ENCODE data around the gene KDM3B.

KDM3B gene

DNA sequence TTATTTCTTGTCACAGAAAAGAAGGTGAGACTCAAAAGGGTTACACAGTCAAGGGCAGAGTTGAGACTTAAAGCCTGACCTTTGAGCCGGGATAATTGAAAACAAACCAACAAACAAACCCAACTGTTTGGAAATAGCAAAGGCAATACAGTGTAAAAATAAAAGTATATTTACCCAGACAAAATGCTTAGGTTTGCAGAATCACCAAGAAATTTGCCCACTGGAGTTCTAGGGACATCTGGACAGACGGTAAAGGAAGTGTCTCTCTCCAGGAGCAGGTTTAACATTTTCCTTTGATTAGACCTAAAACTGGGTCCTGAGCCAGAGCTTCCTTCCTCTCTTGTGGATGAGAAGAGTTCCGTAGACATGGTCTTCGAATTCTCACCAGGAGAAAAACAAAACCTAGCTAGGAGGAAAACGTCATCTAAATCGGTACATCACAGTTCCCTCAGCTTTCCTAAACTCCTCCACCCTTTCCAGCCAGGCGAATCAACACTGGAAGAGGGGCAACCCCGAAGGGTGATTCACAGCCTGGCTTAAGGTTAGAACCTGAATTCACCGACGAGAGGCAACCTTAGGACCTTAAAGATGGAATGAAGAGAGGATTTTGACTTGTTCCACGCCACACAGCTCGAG lies 21.6 kb upstream of the KDM3B start:
- DNase-seq, result no peak
- H3K36me3 ChIP-seq, result no peaks in the 10 kb centered on the region
- no peaks in the 10 kb centered on the region for H3K4me1 ChIP-seq
- no peaks in the 10 kb centered on the region for H3K9me3 ChIP-seq
- TF ChIP-seq, protein P1, sequence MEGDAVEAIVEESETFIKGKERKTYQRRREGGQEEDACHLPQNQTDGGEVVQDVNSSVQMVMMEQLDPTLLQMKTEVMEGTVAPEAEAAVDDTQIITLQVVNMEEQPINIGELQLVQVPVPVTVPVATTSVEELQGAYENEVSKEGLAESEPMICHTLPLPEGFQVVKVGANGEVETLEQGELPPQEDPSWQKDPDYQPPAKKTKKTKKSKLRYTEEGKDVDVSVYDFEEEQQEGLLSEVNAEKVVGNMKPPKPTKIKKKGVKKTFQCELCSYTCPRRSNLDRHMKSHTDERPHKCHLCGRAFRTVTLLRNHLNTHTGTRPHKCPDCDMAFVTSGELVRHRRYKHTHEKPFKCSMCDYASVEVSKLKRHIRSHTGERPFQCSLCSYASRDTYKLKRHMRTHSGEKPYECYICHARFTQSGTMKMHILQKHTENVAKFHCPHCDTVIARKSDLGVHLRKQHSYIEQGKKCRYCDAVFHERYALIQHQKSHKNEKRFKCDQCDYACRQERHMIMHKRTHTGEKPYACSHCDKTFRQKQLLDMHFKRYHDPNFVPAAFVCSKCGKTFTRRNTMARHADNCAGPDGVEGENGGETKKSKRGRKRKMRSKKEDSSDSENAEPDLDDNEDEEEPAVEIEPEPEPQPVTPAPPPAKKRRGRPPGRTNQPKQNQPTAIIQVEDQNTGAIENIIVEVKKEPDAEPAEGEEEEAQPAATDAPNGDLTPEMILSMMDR (IDR thresholded peaks at IDR 0.05; ENCODE audit: low read depth, low read length), result no peak
- H3K27me3 ChIP-seq, result no peaks in the 10 kb centered on the region
- peak overlapping the region; percentile 86 for H3K4me3 ChIP-seq (ENCODE audit: low read depth, low read length)

DNA sequence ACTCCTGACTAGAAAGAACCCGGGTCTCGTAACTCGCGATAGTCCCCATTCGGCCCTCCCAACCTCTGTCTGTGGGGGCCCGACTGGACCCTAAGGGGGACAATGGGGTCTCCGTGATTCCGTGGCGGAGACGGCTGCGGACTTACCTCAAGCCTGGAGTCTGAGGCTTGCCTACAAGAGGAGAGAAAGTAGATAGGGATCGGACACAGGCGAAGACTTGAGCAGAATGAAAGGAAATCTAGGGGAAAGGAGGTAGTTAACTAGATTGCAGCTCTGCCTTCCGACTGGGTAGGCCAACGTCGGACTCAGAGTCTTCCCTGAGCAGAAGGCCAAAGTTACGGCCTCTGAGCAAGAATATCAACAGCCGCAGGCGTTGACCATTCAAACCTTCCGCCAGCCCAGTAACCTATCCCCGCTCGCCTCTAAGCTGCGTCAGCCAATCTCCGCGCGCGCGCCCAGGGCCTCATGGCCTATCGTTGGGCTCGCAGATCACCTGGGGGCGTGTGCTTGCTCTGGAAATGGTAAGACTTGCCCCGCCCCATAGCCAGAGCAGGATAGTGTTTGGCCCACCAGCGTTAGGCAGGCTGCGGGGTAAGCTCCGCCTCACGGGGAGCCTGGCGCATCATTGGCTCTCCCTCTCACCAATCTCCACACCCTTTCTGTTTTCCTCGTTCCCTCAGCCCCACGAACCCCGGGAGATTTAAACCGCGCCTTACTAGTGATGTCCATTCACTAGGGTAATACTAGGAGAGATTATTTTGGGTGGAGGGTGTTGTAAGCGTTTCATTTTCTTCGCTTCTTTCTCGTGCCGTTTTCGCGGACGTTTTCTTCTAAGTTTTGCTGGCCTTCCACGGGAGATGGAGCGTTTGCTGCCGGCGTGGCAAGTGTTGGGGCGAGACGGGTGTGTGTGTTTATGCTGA lies 20.8 kb upstream of the KDM3B start, which contains the start of gene CDC25C:
CDC25C (minus strand) TSS at position 356 of the 920 bp plus-strand sequence. CDS start 624 bp downstream, outside the sequence.
- Histone ChIP-seq H3K4me3 (ENCODE audit: low read depth, low read length) (peak within 1 kb of the TSS; percentile 86), H3K36me3 (no peaks in the 10 kb centered on the region), H3K9me3 (no peaks in the 10 kb centered on the region), H3K27me3 (no peaks in the 10 kb centered on the region), H3K4me1 (no peaks in the 10 kb centered on the region)
- TF ChIP-seq, protein P1 (IDR thresholded peaks at IDR 0.05; ENCODE audit: low read depth, low read length), result no peak
- peak; percentile 99 for DNase-seq

DNA sequence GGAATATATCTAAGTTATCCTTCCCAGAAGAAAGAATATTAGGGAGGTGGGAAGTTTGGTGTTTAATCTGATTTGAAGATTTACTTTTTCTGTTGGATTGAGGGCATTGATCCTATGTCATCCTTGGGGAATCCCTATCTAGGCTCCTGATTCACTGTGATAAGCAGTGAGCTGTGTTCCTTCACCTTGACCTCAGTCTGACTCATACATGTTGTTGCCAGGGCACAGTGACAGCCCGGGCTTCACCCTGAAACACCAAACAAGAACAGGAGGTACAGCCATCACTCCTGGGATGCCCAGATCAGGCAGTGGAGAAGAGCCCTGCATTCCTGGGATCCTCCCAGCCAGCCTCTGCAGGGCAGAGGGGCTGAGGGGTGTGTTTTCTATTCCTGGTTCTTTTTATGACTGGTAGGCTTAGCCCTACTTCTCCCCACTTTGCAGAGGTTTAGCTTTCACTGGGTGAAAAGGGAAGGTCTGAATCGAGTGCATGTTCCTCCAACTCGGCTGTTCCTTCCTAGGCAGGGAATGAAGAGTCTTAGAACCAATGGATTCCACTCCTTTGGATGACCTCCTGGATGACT lies 17.5 kb upstream of the KDM3B start:
- no peaks in the 10 kb centered on the region for H3K27me3 ChIP-seq
- no peaks in the 10 kb centered on the region; the same call in 1 of the 2 replicates for H3K36me3 ChIP-seq
- no peaks in the 10 kb centered on the region; the same call in 1 of the 2 replicates for H3K4me1 ChIP-seq
- H3K4me3 ChIP-seq (ENCODE audit: low read depth, low read length), result no peak overlapping the region
- no peaks in the 10 kb centered on the region for H3K9me3 ChIP-seq
- TF ChIP-seq, protein P1 (IDR thresholded peaks at IDR 0.05; ENCODE audit: low read depth, low read length), result no peak
- no peak for DNase-seq

DNA sequence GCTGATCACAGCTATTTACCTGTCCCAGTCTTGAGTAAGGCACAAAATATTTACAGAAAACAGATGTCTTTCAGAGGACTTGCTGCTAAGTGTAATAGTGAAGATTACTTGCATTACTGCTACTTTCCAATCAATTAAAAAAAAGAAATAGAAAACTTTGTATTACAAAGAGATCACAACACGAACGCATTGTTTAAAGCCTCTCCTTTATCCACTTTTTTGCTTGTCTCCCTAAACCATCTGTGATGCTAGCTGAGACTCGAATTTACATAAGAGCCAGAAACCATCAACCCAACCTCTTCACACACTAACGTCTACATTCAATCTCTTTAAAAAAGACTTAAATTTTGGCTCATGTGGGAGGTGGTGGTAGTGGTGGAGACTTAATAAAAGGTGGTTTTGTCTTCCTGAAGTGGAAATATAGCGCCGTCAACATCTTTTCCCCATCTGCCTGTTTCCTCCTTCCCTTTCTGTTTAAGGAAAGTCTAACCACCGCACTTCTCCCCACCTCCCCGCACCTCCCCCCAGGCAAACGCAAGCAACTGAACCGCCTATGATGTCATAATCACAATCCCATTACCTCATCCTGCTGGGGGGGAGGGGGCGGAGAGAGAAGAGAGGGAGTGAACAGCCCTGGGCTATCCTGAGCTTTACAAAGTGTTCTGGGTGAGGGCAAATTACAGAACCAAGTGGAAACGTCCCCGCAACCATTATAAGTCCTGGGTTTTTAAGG lies 15.4 kb upstream of the KDM3B start:
- Histone ChIP-seq H3K36me3 (peaks cover 6% of the 10 kb centered on the region), H3K4me1 (no peaks in the 10 kb centered on the region; the same call in 1 of the 2 replicates), H3K9me3 (no peaks in the 10 kb centered on the region), H3K27me3 (no peaks in the 10 kb centered on the region), H3K4me3 (ENCODE audit: low read depth, low read length) (peak overlapping the region; percentile 88)
- no peak for DNase-seq
- TF ChIP-seq, protein P1 (IDR thresholded peaks at IDR 0.05; ENCODE audit: low read depth, low read length), result no peak

DNA sequence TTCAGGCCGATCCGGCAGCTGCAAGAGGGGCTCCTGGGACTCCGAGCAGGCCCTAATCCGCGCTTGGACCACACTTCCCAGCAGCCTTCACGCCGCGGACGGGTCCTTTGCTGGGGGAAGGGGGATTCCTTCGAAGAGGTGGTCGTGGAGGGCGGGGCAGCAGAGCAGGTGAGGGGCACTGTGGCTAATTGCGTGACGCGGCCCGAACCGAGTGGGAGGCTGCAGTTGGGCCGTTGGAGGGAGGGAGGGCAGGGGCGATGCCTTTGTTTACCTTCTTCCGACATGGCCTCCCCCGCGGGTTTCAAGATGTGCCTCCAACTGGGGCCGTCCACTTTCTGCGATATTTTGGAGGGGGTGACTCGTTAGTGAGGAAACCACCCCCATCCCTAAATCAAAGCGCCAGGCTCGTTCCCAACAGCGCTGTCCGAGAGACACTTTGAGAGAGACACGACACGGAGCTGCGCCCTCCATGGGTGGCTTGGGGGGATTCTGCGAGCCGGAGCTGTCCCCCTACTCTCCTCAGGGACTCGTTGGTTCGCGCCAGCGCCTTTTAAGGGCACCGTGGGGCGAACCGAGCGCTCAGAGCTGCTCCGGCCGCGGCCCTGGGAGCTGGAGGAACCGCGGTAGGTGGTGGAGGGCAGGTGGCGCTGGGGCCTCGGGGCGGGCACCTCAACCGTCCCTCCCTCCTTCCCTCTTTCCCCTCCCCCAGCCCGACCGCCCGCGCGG lies 14.6 kb upstream of the KDM3B start, which contains the start of gene FAM53C:
FAM53C (plus strand) TSS at position 582 of the 726 bp plus-strand sequence. CDS start 3,070 bp downstream, outside the sequence.
- TF ChIP-seq, protein P1 (IDR thresholded peaks at IDR 0.05; ENCODE audit: low read depth, low read length), result no peak
- Histone ChIP-seq H3K36me3 (peaks cover 6% of the 10 kb centered on the region), H3K9me3 (no peaks in the 10 kb centered on the region), H3K27me3 (no peaks in the 10 kb centered on the region), H3K4me1 (no peaks in the 10 kb centered on the region; the same call in 1 of the 2 replicates), H3K4me3 (ENCODE audit: low read depth, low read length) (peak within 1 kb of the TSS; percentile 88)
- peak; percentile 96 for DNase-seq

Measured in BE2C (cell line).